MV-4-11 (cell line): Measurements from ENCODE around the gene AMBN.
A peak's percentile ranks its signal among the peaks of the same experiment; 100 is the strongest.

Source experiments
- DNase-seq: peaks from one replicate; lab custom pipeline; 2025; lab: John Stamatoyannopoulos, UW

The AMBN gene, protein sequence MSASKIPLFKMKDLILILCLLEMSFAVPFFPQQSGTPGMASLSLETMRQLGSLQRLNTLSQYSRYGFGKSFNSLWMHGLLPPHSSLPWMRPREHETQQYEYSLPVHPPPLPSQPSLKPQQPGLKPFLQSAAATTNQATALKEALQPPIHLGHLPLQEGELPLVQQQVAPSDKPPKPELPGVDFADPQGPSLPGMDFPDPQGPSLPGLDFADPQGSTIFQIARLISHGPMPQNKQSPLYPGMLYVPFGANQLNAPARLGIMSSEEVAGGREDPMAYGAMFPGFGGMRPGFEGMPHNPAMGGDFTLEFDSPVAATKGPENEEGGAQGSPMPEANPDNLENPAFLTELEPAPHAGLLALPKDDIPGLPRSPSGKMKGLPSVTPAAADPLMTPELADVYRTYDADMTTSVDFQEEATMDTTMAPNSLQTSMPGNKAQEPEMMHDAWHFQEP

DNA sequence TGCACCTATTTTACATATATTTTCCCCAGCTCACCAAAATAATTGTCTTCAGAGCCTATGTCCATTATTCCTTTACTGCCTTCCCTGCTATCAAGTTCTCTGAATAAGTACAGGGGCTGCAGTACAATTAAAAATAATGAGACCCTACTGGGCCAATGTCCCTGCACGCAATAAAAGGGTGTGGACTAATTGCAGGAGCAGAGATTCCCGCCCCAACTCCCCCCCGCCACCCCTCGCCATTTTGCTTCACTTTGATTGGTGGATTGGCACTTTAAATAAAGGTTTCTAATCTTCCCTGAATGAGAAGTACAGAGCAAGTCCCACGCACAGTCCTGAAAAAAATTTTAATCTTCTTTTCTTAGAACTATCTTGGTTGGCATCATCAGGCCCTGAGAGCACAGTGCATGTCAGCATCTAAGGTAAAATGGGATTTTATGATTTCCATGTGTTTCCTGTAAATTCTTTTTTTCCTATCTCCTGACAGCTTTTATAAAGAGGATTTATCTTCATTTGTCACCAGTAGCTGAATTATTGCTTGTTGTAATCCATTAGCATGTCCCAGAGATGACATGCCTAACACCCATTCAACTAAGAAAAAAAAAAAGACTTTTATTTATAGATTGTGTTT lies at the start of gene AMBN:
AMBN (plus strand) TSS at position 302 of the 628 bp plus-strand sequence; CDS start at position 405, 103 bp downstream.
- DNase-seq: no peak

DNA sequence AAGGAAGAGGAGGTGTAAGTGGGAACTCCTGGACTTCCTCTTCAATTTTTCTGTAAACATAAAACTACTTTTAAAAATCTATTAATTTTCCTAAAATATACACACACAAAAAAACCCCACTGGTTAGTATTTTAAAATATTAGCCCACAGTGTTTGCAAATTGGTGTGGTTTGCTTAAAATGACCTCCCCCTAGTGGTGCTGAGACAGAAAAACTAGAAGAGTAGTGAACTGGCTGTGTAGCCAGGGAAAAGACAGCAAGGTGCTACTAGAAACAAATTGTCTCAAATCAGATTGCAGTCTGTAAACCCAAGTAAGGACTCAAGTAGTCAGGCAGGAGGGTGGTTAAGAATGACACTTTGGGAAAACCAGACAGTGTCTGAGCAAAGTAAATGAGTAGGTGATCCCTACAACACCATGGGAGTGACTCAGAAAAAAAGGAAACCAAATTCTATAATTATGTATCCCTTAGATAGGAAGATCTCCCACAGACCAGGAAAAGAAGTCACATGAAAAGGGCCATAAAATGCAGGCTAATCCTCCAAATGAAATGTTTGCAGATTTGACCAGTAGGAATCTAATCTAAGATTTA lies 47.7 kb upstream of the AMBN start:
- peak; percentile 4 for DNase-seq

DNA sequence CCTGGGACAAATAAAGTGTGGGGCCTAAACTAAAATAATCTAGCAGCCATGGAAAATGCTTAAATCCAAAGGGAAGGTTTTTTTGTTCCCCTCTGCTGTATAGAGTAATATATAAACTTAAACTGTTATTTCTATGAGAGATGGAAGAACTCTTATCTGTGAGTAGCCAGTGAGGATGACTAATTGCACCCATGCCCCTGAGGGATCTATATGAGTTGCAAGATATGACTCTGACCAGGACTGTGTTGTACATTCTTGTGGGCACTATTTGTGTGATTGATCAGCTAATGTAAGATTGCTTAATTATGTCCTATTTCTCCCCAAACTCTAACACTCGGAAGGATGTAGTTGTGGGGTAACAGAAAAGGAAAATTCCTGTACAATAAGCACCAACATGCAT lies 35.2 kb upstream of the AMBN start:
- no peak for DNase-seq

DNA sequence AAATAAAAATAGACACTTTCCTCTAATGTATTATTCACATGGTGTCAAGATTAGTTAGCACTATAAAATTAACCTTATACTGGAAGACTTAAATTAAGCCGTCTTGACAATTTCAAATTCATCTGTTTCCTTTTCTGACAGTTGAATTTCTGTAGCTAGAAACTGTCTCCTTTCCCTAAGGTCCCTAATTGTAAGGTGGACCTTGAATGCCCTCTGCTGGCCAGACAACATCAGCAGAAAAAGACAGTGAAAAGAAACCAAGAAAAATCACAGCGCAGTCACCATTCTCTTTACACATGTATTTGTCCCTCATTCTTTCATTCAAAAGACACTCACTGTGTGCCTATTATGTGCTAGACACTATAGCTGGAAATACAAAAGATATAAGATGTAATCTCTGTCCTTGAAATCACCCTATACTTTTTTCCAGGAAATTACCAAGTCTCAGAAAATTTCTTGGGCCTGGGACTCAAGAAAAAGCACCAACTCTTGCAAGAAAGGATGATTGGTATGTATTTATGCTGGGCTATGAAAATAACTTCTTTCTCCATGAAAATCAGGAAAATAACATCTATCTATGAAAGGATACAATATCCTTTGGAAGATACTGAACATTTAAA lies 32.7 kb upstream of the AMBN start:
- peak; percentile 9 for DNase-seq

DNA sequence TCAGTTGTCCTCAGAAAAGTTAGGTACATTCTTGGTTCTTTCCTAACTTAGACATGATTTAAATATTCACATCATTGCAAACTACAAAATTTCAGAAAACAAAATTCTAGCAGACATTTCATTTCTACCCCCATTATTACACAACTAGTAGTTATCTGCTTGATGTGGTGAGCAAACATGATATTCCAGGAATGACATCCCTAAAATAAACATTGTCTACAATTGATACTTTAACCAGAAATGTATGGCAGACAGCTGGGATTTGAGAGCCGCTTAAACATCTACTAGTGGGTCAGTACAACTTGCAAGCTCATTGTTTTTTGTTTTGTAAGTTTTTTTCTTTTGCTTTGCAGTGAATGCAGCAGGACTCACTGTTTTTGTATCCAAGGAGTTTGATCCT lies 32.1 kb upstream of the AMBN start:
- DNase-seq: no peak

DNA sequence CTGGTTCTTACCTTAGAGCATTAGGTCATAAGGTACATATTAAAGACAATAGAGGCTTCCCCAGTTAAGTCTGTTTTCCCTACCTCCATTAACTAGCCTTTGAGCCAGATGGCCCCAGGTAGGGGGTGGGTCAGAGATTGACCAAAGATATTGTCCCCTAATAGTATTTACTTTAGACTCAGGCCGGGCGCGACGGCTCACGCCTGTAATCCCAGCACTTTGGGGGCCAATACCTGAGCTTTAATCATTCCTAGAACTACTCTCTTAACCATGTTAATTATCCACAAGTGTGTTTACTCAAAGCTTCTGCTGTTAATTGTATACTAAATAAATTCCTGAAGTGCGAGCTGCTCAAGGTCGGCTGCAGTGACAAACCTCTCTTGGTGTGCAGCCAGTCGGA lies 28.0 kb upstream of the AMBN start:
- DNase-seq: no peak

DNA sequence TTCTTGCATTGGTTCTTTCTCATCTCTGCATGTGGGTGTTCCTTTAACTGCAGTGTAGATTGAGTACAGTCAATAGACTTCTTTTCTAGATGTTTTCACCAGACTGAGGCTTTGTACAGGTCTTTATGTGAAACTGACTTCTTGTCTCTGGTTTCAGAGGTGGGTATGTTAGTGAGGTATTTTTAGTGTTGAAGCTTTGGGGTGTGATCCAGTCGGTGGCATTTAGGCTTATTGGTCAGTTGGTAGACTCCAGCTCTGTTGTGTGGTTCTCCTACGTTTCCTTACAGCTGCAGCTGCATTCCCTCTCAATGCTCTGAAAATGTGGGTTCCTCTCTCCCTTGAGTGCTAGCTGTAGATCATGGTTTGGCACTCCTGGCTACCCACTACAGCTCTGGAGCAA lies 21.3 kb upstream of the AMBN start:
- DNase-seq: no peak

DNA sequence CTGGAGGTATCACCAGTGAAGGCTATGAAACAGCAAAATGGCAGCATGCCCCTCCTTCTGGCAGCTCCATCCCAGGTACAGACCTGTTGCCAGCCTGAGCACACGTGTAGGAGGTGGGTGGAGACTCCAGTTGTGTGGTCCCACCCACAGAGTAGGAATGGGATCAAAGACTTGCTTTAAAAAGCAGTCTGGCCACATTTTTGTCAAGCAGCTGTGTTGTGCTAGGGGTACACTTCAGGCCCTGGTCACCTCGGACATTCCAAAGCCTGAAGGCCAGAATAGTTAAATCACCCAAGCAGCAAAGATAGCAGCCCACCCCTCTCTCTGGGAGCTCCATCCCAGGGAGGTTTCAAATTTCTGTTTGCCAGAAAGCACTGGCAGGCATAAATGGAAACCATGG lies 20.3 kb upstream of the AMBN start:
- DNase-seq: no peak

DNA sequence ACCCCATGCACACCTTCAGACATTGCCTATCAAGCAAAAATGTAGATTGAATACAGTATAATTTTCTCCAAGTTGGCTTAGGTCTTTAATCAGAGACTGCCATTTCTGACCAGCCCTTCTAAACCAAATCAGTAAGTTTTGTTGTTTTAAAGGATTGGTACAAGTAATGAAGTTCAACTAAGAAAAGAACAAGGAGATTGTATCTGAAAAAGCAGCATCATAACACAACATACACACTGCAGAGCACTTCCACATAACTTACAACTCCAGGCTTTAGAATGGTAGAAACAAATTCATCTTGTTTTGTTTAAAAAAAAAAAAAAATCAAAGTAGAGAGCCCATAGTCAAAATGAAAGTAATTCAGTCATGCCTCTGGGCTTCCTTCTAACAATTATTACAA lies 16.1 kb upstream of the AMBN start:
- DNase-seq: no peak

DNA sequence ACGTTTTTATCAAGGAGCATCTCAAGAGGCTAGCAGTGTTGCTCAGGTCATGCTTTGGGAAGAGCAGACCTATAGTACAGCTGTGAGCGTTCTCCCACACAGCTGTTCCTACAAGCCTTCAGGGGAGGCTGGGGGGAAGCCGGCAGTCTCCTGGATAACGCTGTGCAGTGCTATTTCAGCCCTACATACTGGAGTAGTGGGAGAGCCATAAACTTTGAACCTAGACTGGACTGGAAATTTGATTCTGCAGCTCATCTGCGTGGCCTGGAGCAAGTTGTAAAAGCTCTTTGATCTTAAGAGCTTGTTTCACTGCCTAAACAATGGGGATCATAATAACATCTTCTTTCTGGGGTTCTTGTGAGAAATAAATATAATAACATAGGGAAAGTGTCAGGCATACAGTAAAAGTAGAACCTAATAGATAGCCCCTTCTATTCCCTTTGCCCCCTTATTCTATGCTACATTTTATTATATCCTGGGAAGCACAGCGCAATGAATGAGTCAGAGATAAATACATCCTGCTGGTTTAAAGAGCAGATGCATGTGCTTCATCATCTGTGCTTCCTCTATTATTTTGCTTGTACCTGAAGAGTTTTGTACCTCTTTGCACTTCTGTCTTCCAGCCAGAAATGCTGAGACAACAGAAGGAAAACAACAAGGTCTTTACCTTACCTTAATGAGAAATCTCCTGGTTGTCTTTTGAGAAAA lies 14.7 kb upstream of the AMBN start:
- no peak for DNase-seq

DNA sequence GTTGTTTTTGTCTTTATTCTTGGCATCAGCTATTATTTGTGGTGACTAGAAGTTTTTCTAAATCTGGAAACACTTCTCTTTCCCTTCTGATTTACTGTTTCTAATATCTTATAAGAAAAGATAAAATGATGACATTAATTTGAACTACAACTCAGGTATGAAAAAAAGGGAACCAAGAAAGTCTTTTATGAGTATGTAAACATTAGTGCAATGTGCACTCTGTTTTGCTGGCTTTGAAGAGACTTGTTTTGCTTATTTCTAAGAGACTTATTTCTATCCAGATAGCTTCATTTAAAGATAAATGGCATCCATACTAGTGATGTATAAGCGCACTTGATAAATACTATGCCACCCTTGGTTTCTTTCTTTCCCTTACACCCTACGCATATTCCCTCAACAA lies 10.1 kb upstream of the AMBN start:
- no peak for DNase-seq

DNA sequence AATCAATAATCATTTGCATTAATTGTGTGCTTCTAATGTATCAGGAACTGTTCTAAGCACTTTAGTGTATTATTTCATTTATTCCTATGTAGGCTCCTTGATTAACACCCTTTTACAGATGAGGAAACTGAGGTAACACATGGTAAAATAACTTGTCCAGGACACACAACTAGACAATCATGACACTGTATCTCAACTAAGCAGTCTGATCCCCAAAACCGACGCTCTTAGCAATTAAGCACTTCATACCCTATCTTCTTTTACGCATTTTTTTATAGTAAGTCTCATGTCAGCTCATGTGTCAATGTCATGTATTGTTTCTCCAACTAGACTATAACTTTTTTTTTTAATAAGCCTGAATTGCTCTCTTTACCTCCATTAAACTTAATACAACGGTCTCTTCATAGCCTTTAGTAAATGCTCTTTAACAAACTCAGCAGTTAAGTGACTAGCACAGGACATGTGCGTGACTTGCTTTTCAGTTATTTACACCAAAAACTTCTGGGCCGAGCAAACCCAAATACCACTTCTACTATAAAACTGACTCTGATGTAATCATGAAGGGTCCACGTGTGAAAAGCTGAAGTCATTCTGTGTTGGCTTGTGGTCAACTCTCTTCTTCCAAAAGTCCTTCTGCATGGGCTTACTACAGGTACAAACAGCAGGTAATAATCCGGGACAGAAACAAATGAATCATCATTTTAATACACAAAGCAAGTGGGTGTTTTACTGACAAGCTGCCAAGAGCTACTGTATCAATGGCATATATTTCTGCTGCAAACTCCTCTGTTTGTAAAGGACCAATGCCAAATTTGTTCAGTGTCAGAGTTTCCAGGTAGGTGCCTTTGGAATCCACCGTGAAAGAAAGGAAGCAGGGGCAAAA lies 7.9 kb upstream of the AMBN start:
- DNase-seq: no peak

DNA sequence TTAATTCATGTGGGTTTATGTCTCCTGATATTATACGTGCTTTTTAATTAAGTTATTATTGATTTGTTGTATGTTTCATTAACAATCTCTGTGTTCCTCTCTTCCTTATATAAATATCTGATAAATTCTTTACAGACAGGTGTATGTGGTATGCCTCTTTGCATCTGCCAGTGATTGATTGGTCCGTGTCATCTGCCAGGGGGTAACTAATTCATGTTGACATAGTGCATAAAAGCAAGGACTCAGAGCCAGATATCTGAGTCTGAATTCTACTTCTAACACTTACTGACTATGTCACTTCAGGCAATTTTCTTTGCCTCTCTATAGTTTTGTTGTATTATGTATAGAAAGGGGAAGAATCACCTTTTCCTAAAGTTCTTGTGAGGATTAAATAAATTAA lies 5.2 kb upstream of the AMBN start:
- no peak for DNase-seq

DNA sequence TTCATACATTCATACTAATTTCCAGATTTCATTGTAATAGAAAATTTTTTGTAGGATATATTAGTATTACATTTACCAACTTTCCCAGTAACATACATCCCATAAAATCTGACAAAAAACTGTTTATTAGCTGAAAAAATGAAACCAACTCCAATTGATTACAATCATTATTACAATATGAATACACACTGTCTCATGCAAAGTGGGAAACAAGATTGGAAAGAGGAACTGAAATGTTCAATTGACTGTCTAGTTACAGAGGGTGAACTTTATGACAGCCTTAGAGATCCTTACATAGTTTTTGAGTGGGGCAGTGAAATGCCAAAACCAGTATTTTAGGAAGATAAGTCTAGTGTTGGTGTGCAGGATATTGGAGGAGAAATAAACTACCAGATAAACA lies 2.3 kb upstream of the AMBN start:
- peak; percentile 5 for DNase-seq

DNA sequence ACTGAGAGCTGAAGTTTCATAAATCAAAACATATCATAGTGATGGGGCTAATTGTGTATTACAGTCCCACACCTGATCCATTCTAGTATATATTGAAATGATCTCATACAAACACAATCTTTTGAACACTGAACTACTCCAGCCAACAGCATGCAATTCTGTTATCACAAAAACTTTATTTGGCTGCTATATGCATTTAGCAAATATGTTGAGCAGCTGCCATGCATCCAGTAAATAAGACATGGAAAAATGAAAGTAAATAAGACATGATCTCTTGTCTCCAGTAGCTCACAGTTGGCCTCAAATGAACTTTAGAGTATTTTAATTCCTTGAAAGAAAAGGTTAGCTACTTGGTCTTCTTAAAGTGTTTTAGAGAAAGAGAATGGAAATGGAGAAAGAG lies 2.1 kb downstream of the AMBN start:
- no peak for DNase-seq

DNA sequence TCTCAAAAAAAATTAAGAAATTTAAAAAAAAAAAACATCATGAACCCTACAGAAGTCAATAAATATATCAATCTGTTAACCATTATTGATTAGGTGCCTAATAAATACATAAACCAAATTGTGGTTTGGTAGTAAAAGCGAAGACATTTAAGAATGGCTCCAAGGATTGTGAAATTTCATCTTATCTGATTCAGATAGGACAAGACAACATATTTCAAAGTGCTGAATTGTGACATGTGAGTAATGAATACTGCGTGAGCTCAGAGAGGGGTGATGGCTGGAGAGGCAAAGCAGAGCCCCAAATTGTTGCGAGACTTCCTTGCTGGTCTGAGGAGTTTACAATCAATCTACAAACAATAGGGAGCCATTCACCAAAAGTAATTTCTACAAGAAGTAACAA lies 8.2 kb downstream of the AMBN start:
- DNase-seq: no peak

DNA sequence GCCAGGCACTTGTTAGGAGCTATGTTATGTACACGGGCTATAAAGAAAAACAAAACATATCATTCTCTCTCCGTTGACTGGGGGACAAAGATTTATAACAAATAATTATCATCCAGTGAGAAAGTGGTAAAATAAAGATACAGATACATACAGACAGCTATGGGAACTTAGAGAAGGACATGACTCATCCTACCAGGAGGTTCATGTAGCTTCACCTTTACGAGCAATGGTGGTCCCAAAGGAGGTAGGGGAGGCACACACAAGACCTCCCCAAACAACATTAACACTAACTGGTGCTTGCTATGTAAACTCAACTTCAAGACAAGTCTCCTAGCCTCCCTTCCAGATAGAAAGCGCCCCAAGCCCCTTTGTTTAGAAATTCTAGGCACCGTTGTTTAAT lies 8.9 kb downstream of the AMBN start:
- no peak for DNase-seq

DNA sequence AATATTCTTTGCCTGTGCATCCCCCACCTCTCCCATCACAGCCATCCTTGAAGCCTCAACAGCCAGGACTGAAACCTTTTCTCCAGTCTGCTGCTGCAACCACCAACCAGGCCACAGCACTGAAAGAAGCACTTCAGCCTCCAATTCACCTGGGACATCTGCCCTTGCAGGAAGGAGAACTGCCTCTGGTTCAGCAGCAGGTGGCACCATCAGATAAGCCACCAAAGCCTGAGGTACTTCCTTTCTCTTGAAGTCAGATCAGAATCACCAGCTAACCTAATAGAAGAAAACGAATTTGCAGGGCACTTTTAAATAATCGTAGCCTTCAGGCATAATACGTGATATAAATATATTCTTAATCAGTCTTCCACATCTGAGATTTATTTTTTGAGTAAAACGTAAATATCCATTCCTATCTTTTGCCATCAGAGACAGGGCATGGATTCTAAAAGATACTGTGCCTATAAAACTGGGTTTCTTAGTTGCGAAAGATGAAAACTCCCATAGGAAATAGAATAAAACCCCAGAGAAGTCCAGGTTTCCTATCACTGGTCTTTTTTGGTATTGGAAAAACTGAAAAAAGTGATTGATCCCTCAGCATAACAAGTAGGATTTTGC lies 9.5 kb downstream of the AMBN start:
- peak; percentile 44 for DNase-seq

DNA sequence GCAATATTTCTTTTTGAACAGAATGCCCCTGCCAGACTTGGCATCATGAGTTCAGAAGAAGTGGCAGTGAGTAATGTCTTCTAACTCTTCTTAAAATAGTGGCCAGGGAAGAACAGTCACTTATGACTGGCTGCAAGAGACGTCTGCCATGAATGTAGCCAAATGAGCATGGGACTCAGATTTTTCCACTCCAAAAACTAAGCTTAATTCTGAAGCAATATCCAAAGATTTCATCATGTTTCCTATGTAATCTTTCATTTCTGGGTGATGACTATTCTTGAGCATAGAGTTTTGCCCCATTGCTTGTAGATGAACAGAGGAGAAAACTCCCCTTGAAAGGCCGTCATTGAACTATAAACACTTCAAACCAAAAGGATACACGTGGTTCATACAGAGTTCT lies 11.8 kb downstream of the AMBN start:
- no peak for DNase-seq

DNA sequence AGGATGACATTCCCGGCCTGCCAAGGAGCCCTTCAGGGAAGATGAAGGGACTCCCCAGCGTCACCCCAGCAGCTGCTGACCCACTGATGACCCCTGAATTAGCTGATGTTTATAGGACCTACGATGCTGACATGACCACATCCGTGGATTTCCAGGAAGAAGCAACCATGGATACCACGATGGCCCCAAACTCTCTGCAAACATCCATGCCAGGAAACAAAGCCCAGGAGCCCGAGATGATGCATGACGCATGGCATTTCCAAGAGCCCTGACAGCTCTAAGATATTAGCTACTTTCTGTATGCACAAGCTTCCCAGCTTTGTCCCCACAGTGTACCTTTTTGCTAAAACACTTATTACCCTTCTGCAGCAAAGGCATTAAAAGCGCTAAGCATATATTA lies 14.4 kb downstream of the AMBN start:
- DNase-seq: no peak

DNA sequence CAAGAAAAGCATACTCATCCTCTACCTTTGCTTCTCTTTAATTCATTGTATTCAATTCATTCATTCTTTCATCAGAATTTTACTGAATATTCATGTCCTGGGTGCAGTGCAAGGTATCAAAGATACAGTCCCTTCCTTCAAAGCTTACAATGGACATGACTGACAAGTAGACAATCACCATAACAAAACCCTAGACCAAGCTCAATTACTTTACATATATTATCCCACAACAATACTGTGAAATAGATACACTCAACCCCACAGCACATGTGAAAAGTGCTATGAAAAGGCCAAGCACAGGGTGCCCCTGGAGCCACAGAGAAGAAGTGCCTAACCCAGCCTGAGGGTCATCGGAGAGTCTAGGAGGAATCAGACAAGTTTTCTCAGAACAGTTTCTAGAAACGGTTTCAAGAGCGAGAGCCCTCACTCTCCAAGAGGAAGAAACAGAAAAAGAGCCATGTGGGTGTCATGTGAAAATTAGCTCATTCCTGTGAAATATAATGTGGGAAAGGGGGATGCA lies 15.3 kb downstream of the AMBN start:
- no peak for DNase-seq
